ENCODE data around the gene DPH3.
"Not testable (repeated sequence)": the region's sequence is repeated elsewhere in the genome, so short reads cannot be mapped to it uniquely, and the experiment has no call there.

Gene DPH3

GRCh38 chr3:16264708-16265454, at the start of gene DPH3, which contains the start of gene OXNAD1:
Gene DPH3 (minus strand): TSS chr3:16264943. CDS start chr3:16264876, 67 bp downstream.
Gene OXNAD1 (plus strand): TSS chr3:16265212. CDS start chr3:16270953, 5,741 bp downstream.
- no peak for TF ChIP-seq CTCF (IDR thresholded peaks at IDR 0.05)
- Histone ChIP-seq H3K27ac (peak within 1 kb of the TSS; percentile 79 to 96), H3K4me3 (peak within 1 kb of the TSS; percentile 95)
- peak; percentile 100 for DNase-seq (ENCODE audit: low spot score)

- TF ChIP-seq CTCF (IDR thresholded peaks at IDR 0.05) = no peak
- Histone ChIP-seq H3K4me3 (no peak overlapping the region), H3K27ac (no peak overlapping the region)
- DNase-seq (ENCODE audit: low spot score) = no peak
Measured at GRCh38 chr3:16313886-16314645, 49.3 kb upstream of the DPH3 start.

GRCh38 chr3:16311960-16312451, 47.3 kb upstream of the DPH3 start:
- Histone ChIP-seq H3K27ac (peak overlapping the region in 1 of 2 donors; percentile 12), H3K4me3 (no peak overlapping the region)
- DNase-seq (ENCODE audit: low spot score) = no peak
- TF ChIP-seq CTCF (IDR thresholded peaks at IDR 0.05) = no peak

- not testable (repeated sequence) for H3K4me3 ChIP-seq; H3K27ac ChIP-seq; DNase-seq (ENCODE audit: low spot score)
Measured at GRCh38 chr3:16310486-16310885, 45.7 kb upstream of the DPH3 start.

GRCh38 chr3:16309558-16309957, 44.8 kb upstream of the DPH3 start:
- Histone ChIP-seq H3K27ac (no peak overlapping the region), H3K4me3 (no peak overlapping the region)
- TF ChIP-seq CTCF (IDR thresholded peaks at IDR 0.05) = no peak
- DNase-seq (ENCODE audit: low spot score) = no peak

- DNase-seq (ENCODE audit: low spot score) = no peak
- Histone ChIP-seq H3K4me3 (no peak overlapping the region), H3K27ac (no peak overlapping the region)
- no peak for TF ChIP-seq CTCF (IDR thresholded peaks at IDR 0.05)
Measured at GRCh38 chr3:16308727-16309126, 44.0 kb upstream of the DPH3 start.

- DNase-seq (ENCODE audit: low spot score) = no peak
- no peak overlapping the region for H3K4me3 ChIP-seq
- no peak overlapping the region for H3K27ac ChIP-seq
- TF ChIP-seq CTCF (IDR thresholded peaks at IDR 0.05) = no peak
Measured at GRCh38 chr3:16307832-16308531, 43.2 kb upstream of the DPH3 start.

Measured in coronary artery (tissue), 2 donors.